Kidney epithelial cell (primary cell): ENCODE results near the gene CNGB1. TPM values are rescaled to one million over a fixed set of nuclear protein-coding genes. Genes with fewer than 3 reads are reported as not detected.
"Not testable (repeated sequence)": the region's sequence is repeated elsewhere in the genome, so short reads cannot be mapped to it uniquely, and the experiment has no call there.

Experiments used
- DNase-seq: peaks from one replicate; pipeline ENCODE4 v3.0.0-alpha.2; 2010; ENCODE audit warnings: low read depth
- H3K27me3 ChIP-seq: 2 replicates; pipeline ENCODE4 v1.6.0; 2011; ENCODE audit warnings: low read length; ENCODE audit not compliant: control insufficient read depth, insufficient read depth
- H3K36me3 ChIP-seq: 2 replicates; pipeline ENCODE4 v1.5.1; 2011; ENCODE audit warnings: low read length; ENCODE audit not compliant: control insufficient read depth, insufficient read depth
- H3K4me3 ChIP-seq: 2 replicates; pipeline ENCODE4 v1.5.1; 2011; ENCODE audit warnings: low read depth, mild to moderate bottlenecking, control low read depth, low read length
- total RNA-seq: library from RNA; depleted of rRNA; stranded (reverse); fragments of >200 nt; gene quantifications from 2 replicates; pipeline ENCODE4 v1.2.3, GENCODE V29; 2015
- TF ChIP-seq, protein P1 (sequence below): IDR thresholded peaks from 2 replicates; pipeline ENCODE4 v1.5.1; 2011; ENCODE audit warnings: mild to moderate bottlenecking, moderate library complexity, low read length, control low read depth, inconsistent platforms; ENCODE audit not compliant: insufficient read depth, poor library complexity, severe bottlenecking

The CNGB1 gene
- total RNA-seq, 1 donor from 2014 or later, result not detected

GRCh38 chr16:57899771-57900661, 70.9 kb downstream of the CNGB1 start:
- DNase-seq, result no peak
- H3K27me3 ChIP-seq, result peaks cover 3% of the 10 kb centered on the region
- H3K36me3 ChIP-seq, result no peaks in the 10 kb centered on the region
- no peak overlapping the region for H3K4me3 ChIP-seq
- TF ChIP-seq, protein P1, sequence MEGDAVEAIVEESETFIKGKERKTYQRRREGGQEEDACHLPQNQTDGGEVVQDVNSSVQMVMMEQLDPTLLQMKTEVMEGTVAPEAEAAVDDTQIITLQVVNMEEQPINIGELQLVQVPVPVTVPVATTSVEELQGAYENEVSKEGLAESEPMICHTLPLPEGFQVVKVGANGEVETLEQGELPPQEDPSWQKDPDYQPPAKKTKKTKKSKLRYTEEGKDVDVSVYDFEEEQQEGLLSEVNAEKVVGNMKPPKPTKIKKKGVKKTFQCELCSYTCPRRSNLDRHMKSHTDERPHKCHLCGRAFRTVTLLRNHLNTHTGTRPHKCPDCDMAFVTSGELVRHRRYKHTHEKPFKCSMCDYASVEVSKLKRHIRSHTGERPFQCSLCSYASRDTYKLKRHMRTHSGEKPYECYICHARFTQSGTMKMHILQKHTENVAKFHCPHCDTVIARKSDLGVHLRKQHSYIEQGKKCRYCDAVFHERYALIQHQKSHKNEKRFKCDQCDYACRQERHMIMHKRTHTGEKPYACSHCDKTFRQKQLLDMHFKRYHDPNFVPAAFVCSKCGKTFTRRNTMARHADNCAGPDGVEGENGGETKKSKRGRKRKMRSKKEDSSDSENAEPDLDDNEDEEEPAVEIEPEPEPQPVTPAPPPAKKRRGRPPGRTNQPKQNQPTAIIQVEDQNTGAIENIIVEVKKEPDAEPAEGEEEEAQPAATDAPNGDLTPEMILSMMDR, result peak; percentile 88

DNA sequence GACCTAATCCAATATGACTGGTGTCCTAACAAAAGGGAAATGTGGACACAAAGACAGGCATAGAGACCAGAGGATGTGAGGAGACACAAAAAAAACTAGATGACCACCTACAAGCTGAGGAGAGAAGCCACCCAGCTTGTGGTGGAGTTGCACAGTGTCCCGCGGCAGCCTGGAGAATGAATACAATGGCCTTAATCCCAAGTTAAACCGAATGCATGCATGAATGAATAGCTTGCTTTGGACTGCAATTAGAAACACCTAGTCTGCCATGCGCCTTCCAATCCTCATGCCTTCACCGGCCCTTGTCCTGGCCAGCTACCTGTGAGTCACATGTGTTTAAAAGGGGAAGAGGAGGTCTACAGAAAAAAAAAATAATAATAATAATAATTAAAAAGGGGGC, 72.0 kb downstream of the CNGB1 start:
- H3K4me3 ChIP-seq, result no peak overlapping the region
- H3K36me3 ChIP-seq, result no peaks in the 10 kb centered on the region
- H3K27me3 ChIP-seq, result peaks cover 3% of the 10 kb centered on the region
- no peak for DNase-seq
- TF ChIP-seq, protein P1, result no peak

GRCh38 chr16:57897996-57898395, 72.9 kb downstream of the CNGB1 start:
- H3K27me3 ChIP-seq, result no peaks in the 10 kb centered on the region
- no peaks in the 10 kb centered on the region for H3K36me3 ChIP-seq
- no peak overlapping the region for H3K4me3 ChIP-seq
- DNase-seq, result no peak
- TF ChIP-seq, protein P1, result no peak

DNA sequence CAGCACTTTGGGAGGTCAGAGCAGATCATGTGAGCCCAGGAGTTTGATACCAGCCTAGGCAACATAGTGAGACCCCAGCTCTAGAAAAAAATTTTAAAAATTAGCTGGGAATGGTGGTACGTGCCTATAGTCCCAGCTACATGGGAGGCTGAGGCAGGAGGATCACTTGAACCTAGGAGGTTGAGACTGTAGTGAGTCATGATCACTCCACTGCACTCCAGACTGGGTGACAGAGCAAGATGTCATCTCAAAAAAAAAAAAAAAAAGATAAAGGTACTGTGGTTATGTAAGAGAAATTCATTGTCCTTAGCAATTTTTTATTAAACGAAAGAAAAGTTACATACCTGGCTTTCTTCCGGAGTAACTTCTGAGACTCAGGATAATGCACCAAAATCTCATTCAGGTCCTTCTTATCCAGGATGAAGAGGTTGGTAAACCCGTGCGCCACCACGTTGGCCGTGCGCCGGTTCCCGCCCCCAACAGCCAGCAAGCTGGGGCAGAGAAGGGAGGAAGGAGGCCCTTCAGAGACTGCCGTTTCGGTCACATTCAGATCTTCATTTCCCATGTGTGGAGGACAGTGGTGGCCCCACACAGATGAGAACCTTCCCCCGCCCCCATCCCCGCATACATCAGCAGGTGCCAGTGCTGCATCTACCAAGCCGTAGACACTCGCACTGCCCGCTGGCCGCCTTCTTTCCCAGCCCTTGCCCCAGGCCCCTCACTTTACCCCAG, 73.7 kb downstream of the CNGB1 start:
- H3K4me3 ChIP-seq, result no peak overlapping the region
- no peak for DNase-seq
- H3K36me3 ChIP-seq, result no peaks in the 10 kb centered on the region
- H3K27me3 ChIP-seq, result no peaks in the 10 kb centered on the region
- TF ChIP-seq, protein P1, result no peak

DNA sequence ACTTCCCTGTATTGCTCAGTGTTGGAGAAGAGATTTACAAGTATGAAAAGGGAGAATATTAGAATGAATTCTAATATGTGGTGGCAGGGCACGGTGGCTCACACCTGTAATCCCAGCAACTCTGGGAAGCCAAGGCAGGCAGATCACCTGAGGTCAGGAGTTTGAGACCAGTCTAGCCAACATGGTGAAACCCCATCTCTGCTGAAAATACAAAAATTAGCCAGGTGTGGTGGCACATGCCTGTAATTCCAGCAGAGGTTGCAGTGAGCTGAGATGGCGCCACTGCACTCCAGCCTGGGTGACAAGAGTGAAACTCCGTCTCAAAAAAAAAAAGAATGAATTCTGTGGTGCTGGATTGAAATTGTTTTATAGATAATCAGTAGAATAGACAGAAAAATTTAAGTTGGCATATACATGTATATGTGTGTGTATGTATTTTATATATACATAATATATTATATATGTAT, 75.8 kb downstream of the CNGB1 start:
- not testable (repeated sequence) for H3K36me3 ChIP-seq, H3K27me3 ChIP-seq, H3K4me3 ChIP-seq, DNase-seq

DNA sequence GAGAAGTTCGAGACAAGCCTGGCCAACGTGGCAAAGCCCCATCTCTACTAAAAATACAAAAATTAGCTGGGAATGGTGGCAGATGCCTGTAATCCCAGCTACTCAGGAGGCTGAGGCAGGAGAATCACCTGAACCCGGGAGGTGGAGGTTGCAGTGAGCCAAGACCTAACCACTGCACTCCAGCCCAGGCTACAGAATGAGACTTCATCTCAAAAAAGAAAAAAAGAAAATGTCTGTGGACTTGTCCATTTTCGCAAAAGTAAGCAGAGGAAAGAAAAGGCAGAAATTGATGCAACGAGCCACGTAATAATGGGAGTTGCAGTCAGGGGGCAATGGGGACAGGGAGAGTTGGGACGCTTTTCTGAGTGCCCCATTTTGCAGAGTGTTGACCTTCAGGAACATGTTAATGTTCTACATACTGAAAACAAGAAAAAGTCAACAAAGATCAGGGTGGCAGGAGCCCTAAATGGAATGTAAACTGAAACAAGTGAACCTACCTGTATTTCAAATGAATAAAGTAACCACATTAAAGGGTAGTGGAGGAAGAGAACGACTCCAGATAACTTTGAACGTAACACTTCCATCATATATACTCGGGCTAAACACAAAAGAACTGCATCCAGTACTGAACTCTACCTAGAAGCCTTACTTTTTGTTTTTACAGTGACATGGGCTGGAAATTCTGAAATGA, 76.4 kb downstream of the CNGB1 start:
- DNase-seq, result no peak
- no peaks in the 10 kb centered on the region for H3K27me3 ChIP-seq
- no peak overlapping the region for H3K4me3 ChIP-seq
- no peaks in the 10 kb centered on the region for H3K36me3 ChIP-seq
- TF ChIP-seq, protein P1, result no peak
